DMS79 treated with DMSO at 0.1 percent for 48 hours (cell line): ENCODE data around the gene PPP2R2D.

ENCODE experiments used
- DNase-seq: peaks from one replicate; lab custom pipeline; 2025; lab: John Stamatoyannopoulos, UW

PPP2R2D gene

GRCh38 chr10:131929122-131929845 is 28.5 kb downstream of the PPP2R2D start:
- no peak for DNase-seq

- no peak for DNase-seq
These were observed 29.3 kb downstream of the PPP2R2D start for GRCh38 chr10:131930150-131930549.

DNA sequence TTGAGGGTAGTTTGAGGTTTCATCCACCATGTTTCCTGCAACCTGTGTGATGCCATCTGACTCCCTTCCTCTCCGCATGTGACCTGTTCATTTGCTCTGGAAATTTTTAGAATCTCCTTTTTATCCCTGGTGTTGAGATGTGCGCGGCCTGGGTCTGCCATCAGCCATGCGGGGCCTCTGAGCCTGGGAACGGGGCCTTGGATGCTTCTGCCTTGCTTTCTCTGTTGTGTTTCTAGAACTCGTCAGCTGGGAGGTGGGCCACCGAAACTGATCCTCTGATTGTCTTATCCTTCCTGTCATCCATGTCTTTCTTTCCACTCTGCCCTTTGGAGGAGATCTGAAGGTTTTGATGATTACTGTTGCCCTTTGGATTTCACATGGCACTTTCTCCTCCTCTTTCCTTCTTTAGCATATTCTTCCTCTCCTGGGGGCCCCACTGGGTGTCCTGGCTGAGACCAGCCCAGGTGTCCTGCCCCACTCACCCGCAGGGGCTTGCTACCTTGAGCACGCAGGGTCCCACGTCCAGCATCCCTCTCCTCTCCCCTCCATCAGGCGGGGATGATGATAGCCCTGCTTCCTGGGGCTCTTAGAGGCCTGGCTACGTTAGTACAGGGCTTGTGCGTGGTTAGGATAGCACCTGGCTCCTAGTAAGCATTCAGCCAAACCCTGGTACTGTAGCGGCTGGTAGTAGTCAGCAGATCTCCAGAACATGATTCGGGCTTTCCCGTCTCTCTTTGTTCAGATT is 29.9 kb downstream of the PPP2R2D start:
- no peak for DNase-seq

DNA sequence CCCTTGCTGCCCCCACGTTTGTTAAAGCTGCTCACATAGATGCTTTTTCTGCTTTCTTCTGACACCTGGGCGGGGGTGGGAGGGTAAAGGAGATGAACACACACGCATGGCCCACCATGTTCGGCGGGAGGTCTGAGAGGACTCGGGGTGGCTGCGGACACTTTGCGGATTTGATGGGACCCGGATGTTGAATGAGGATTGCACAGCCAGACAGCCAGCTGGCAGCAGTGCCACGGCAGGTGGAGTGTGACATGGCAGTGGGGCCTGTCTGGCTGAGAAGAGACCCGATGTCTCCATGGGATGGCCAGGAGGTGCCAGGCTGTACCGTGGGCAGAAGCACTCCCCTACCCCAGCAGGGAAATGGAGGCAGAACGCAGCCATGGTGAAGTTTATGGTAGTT is 31.2 kb downstream of the PPP2R2D start:
- DNase-seq = no peak

GRCh38 chr10:131933016-131933695 is 32.3 kb downstream of the PPP2R2D start:
- no peak for DNase-seq

GRCh38 chr10:131933696-131934086 is 32.9 kb downstream of the PPP2R2D start:
- DNase-seq = no peak

DNA sequence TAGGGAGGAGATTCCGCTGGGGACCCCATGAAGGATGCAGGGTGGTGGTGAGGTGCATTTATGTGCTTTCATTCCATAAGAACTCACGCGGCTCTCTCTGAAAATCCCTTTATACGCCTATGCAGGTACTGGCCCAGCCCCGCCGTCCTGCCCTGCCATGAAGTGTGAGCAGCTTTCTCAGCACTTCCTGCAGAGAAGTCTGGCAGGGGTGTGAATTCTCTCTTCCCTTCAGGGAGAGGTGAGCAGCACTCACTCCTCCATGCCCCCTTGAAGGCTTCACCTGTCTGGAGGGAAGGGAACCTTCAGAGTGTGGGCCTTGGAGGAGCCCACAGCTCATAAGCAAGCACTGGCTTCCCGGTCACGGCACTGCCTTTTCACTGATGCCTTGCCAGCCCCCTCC is 34.0 kb downstream of the PPP2R2D start:
- DNase-seq = no peak

GRCh38 chr10:131935260-131935659 is 34.5 kb downstream of the PPP2R2D start:
- no peak for DNase-seq

DNA sequence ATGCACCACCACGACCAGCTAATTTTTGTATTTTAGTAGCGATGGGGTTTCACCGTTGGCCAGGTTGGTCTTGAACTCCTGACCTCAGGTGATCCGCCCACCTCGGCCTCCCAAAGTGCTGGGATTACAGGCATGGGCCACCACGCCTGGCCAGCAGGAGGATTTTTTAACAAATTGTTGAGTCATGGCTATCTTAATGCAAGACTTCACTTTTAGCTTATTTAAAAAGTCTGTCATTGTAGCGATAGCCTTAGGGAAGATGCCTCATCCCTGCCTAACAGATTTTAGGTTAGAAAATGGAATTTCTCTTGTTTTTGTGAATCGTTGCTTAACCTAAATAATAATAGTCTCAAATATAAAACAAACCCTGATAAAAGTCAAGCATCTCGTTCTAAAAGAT is 35.5 kb downstream of the PPP2R2D start:
- DNase-seq = no peak

DNA sequence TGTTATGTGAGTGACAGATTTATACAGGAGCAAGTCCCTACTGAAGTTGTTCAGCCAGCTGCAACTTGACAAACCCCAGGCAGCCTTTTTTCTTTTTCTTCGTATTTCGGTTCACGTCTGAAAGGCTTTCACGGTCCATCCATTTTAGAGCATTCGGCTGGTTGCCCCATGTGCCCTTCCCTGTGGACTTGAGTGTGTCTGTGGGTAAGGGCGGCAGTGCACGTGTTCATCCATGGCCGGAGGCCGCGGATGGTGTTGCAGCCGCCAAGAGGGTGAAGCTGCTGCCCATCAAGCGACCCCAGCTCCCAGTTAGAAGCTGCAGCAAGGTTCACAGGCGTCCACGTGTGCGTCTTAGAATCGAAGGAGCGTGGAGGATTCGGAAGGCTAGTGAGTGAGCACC is 35.9 kb downstream of the PPP2R2D start:
- DNase-seq = no peak

DNA sequence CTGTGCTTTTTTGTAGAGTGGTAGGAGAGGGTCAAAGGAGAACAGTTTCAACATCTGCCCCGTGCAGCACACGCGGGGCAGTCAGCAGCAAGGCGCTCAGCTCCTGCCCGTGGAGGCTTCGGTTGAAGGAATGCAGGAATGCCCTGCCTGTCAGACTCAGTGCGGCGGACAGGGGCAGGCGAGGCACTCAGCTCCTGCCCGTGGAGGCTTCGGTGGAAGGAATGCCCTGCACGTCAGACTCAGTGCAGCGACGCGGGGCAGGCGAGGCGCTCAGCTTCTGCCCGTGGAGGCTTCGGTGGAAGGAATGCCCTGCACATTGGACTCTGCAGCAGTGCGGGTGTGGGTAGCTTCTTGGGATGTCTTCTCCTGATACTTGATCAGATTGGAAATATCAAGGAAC is 37.0 kb downstream of the PPP2R2D start:
- DNase-seq = no peak

DNA sequence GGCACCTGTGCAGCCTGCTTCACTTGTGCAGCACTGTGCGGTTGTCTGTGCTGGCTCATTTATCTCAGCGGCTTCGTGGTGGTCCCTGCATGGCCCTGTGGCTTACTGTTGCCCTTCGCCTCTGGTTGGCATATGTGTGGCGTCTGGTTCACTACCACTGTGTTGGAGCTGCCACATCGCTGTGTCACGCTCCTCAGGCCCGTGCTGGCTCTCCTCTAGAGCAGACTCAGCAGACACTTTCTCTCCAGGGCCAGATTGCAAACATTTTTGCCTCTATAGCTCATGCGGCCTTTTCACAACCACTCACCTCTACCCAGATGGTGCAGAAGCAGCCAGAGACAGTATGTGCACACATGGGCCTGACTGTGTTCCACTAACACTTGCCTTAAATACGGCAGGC is 37.9 kb downstream of the PPP2R2D start:
- DNase-seq = no peak

DNA sequence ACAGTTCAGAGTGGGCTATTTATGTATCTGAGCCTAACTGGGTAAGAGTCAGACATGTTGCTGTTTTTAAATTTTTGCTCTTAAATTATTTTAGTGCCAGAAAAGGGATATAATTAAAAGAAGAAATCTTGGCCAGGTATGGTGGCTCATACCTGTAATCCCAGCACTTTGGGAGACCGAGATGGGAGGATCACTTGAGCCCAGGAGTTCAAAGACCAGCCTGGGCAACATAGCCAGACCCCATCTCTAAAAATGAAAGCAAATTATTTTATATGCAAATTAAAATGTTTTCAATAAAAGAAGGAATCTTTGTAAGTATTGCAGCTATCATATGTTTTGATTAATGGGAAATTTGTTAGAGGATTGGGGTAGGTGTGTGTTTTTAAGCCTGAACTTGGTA is 41.6 kb downstream of the PPP2R2D start:
- no peak for DNase-seq

GRCh38 chr10:131943021-131943814 is 42.4 kb downstream of the PPP2R2D start:
- DNase-seq = no peak

GRCh38 chr10:131944412-131944811 is 43.6 kb downstream of the PPP2R2D start:
- DNase-seq = no peak

DNA sequence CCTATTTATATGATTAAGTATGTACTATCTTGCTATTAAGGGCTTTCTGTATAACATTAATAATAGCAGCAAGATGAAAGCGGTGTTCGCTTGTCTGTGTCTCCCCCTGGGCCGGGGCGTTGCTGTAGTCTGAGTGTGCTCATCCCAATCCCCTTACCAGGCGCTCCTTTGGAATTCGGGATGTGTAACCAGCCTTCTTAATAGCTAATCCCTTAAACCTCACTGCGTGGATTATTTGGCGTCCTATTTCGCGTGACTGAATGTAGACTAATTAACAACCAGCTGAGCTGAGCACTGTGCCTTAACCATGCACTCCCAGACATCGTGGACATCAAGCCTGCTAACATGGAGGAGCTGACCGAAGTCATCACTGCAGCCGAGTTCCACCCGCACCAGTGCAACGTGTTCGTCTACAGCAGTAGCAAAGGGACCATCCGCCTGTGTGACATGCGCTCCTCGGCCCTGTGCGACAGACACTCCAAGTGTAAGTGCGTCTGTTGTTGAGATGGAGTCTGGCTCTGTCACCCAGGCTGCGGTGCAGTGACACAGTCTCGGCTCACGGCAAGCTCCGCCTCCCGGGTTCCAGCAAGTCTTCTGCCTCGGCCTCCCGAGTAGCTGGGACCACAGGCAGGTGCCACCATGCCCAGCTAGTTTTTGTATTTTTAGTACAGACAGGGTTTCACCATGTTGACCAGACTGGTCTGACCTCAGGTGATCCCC is 44.3 kb downstream of the PPP2R2D start:
- no peak for DNase-seq

GRCh38 chr10:131946321-131946751 is 45.5 kb downstream of the PPP2R2D start:
- no peak for DNase-seq

DNA sequence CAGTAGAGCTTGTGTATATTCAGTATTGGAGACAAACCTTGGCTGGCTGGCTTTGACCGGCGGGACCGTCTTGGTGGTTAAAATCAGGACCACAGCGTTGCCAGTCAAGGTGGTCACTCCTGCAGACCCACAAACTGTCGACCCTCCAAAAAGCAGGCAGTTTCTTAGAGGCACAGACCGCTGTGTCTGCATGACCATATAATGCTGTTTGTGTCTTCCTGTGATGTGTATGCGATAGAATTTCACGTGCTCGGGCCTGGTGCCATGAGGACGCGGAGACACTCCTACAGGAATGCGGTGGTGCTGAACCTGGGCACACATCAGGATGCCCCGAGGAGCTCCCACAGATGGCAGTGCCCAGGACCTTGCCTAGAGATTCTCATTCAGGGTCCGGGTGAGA is 46.1 kb downstream of the PPP2R2D start:
- no peak for DNase-seq

DNA sequence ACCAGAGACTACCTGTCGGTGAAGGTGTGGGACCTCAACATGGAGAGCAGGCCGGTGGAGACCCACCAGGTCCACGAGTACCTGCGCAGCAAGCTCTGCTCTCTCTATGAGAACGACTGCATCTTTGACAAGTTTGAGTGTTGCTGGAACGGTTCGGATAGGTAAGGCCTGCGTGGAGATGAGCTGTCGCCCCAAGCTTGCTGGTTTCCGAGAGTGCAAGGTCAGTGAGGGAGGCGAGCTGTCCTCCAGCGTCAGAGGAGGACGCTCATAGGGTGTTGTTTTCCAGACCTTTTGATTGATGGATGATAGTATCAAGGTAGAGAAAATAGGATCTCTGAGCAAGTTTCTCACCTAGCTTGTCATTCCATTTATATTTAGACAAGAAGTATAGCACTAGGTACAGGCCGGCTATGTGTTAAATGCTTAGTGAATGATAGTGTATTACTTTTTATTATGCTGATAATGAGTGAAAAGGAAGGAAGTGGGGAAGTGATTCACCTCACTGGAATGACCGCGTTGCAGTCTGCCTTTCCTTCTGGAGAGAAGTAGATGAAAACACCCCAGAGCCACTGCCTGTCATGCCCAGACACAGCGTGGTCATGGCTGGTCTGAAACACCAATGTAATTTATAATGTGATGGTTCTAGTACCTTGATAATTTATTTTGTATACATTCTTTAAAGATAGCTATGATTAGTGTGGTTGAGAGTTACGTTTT is 47.0 kb downstream of the PPP2R2D start:
- no peak for DNase-seq

- DNase-seq = no peak
These were observed 47.7 kb downstream of the PPP2R2D start for GRCh38 chr10:131948501-131948900.
